Esophagus muscularis mucosa (tissue), 4 donors: ENCODE measurements around the gene NSF. TPM values are rescaled to one million over a fixed set of nuclear protein-coding genes. Genes with fewer than 3 reads are reported as not detected.

Source experiments
- DNase-seq: peaks from one replicate; pipeline ENCODE4 v3.0.0-alpha.2; 2017; ENCODE audit errors: extremely low spot score
- H3K27ac ChIP-seq, 4 donors: fragments of 200-600 bp; sonication (generic); replicated peaks in 1 of 4; 1 replicate in 3 of 4; 2 replicates in 1 of 4; pipeline ENCODE4 v1.5.1; 2016 to 2019; ENCODE audit warnings: mild to moderate bottlenecking in 1 of 4
- H3K27me3 ChIP-seq, 4 donors: fragments of 200-600 bp; sonication (generic); one replicate each; pipeline versions ENCODE4 v1.5.1 to v1.6.0; 2016 to 2019
- H3K36me3 ChIP-seq, 4 donors: fragments of 200-600 bp; sonication (generic); one replicate each; pipeline ENCODE4 v1.5.1; 2016 to 2019
- H3K4me1 ChIP-seq, 4 donors: fragments of 200-600 bp; sonication (generic); one replicate each; pipeline ENCODE4 v1.5.1; 2016 to 2019
- H3K4me3 ChIP-seq, 4 donors: fragments of 200-600 bp; sonication (generic); 1 replicate in 2 of 4; 2 replicates in 2 of 4; pipeline ENCODE4 v1.5.1; 2016 to 2019; ENCODE audit warnings: mild to moderate bottlenecking in 4 of 4, moderate library complexity in 1 of 4
- H3K9me3 ChIP-seq, 4 donors: fragments of 200-600 bp; sonication (generic); 1 replicate in 3 of 4; 2 replicates in 1 of 4; pipeline ENCODE4 v1.5.1; 2016 to 2019
- CTCF ChIP-seq, 3 experiments: fragments of 200-600 bp in 2 of 3; fragments of 450-650 bp in 1 of 3; sonication (generic) in 2 of 3; IDR thresholded peaks; one replicate each; pipeline ENCODE4 v1.5.1; 2017 to 2019; ENCODE audit warnings: antibody characterized with exemption in 3 of 3, mild to moderate bottlenecking in 2 of 3, moderate library complexity in 1 of 3
- EP300 ChIP-seq: sonication (generic); formaldehyde crosslinking; IDR thresholded peaks from one replicate; pipeline ENCODE4 v1.6.1; 2017; ENCODE audit warnings: antibody characterized with exemption
- POLR2A ChIP-seq: fragments of 450-650 bp; IDR thresholded peaks from one replicate; pipeline ENCODE4 v1.6.1; 2017; ENCODE audit warnings: antibody characterized with exemption, moderate library complexity, mild to moderate bottlenecking, low read depth
- POLR2AphosphoS5 ChIP-seq, 2 donors: sonication (generic); formaldehyde crosslinking; IDR thresholded peaks; one replicate each; pipeline ENCODE4 v1.6.1; 2017; ENCODE audit warnings: antibody characterized with exemption in 2 of 2
- WGBS: methylation state at CpG from one replicate; pipeline ENCODE4 v1.1.5; 2018; 5-methylcytosine and 5-hydroxymethylcytosine counted together
- intact Hi-C: fragments of 100-400 bp; cut with DNase I; formaldehyde crosslinking; loops from one replicate; pipeline ENCODE4 v1.15.1; 2023
- total RNA-seq, 4 donors: library from RNA; depleted of rRNA; stranded (reverse); fragments of >200 nt; gene quantifications; one replicate each; pipeline versions ENCODE4 v1.1.0 to v1.2.1, GENCODE V29; 2016

NSF gene
- total RNA-seq, 4 donors from 2014 or later = 15.7 to 25.3 (median 17.9) TPM

DNA sequence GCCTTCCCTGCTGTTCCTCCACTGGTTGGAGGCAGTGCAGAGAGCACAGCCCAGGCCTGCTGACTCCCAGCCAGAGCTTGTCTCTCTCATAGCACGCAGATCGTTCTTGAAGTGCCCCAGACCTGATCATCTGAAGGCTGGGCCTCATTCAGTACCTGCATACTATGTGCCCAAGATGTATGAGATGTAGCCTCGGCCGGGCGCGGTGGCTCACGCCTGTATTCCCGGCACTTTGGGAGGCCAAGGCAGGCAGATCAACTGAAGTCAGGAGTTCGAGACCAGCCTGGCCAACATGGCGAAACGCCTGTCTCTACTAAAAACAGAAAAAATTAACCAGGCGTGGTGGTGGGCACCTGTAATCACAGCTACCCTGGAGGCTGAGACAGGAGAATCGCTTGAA lies 197.0 kb downstream of the NSF start:
- intact Hi-C loops = no loop called here

DNA sequence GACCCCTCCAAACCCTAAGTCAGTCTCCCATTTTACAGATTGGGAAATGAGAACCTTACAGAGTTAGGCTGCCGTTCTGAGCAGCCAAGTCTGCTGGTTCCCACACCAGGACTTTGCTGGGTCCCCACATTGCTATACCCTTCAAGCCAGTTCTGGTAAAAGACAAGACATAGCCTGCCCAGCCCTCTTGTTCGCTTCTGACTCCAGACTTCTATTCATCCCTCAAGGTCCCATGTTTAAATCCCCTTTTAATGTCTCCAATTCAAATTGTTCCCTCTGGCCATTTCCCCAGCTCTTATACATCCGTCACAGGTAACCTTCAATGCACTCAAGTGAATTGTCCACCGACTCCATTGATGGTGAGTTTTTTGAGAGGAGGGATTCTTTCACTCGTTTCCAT lies 197.8 kb downstream of the NSF start:
- Histone ChIP-seq H3K27ac (no peak overlapping the region), H3K27me3 (peaks cover 0 to 38% (median 0%) of the 10 kb centered on the region in 4 donors), H3K4me1 (no peaks in the 10 kb centered on the region), H3K9me3 (peaks cover 0 to 9% (median 5%) of the 10 kb centered on the region in 4 donors), H3K4me3 (no peak overlapping the region), H3K36me3 (no peaks in the 10 kb centered on the region)
- whole genome bisulfite sequencing = 95% methylated on average over 5 of the region's 5 CpGs
- intact Hi-C loops = no loop called here
- no peak for TF ChIP-seq CTCF (IDR thresholded peaks at IDR 0.05)
- TF ChIP-seq POLR2AphosphoS5 (IDR thresholded peaks at IDR 0.05) = no peak
- no peak for TF ChIP-seq EP300
- TF ChIP-seq POLR2A = no peak
- DNase-seq = no peak

More for the DNA sequence above, 197.0 kb downstream of the NSF start:
- Histone ChIP-seq H3K27me3 (peaks cover 0 to 32% (median 0%) of the 10 kb centered on the region in 4 donors), H3K4me3 (no peak overlapping the region), H3K4me1 (no peaks in the 10 kb centered on the region), H3K9me3 (peaks cover 0 to 9% (median 5%) of the 10 kb centered on the region in 4 donors), H3K36me3 (no peaks in the 10 kb centered on the region), H3K27ac (no peak overlapping the region)
- WGBS = 94% methylated on average over 13 of the region's 13 CpGs
- DNase-seq = no peak
- no peak for TF ChIP-seq POLR2A
- TF ChIP-seq POLR2AphosphoS5 (IDR thresholded peaks at IDR 0.05) = no peak
- no peak for TF ChIP-seq EP300
- no peak for TF ChIP-seq CTCF (IDR thresholded peaks at IDR 0.05)

- no peak overlapping the region for H3K27ac ChIP-seq
- no peak overlapping the region for H3K4me3 ChIP-seq
- no peaks in the 10 kb centered on the region for H3K36me3 ChIP-seq
- H3K9me3 ChIP-seq = peaks cover 0 to 9% (median 5%) of the 10 kb centered on the region in 4 donors
- no peak for DNase-seq
- intact Hi-C loops = no loop called here
- WGBS = 83% methylated on average over 3 of the region's 7 CpGs
- H3K27me3 ChIP-seq = peaks cover 0 to 43% (median 0%) of the 10 kb centered on the region in 4 donors
- no peak for TF ChIP-seq POLR2AphosphoS5 (IDR thresholded peaks at IDR 0.05)
- no peak for TF ChIP-seq EP300
- TF ChIP-seq CTCF (IDR thresholded peaks at IDR 0.05) = no peak
- TF ChIP-seq POLR2A = no peak
- no peaks in the 10 kb centered on the region for H3K4me1 ChIP-seq
These were observed 198.3 kb downstream of the NSF start for GRCh38 chr17:46788796-46789195.

DNA sequence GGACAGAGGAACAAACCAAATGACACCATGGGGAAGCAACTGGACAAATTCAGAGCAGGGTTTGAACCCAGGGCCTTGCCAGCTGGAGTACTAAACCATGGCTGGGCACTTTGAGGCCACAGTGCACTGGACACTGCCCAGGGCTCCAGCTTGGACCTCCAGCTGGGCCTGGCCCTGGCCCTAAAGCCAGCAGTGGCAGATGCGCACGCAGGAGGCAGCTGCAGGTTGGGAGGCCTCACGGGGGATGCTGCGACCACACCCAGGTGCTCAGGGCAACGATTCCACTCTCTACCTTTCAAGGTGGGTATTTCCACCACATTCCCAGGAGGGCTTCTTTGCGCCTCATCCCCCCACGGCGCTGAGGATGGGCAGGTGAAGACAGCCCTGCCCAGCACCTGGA lies 199.1 kb downstream of the NSF start:
- intact Hi-C loops = no loop called here
- Histone ChIP-seq H3K27me3 (peaks cover 0 to 48% (median 0%) of the 10 kb centered on the region in 4 donors), H3K9me3 (peaks cover 0 to 9% (median 5%) of the 10 kb centered on the region in 4 donors), H3K4me3 (no peak overlapping the region), H3K27ac (no peak overlapping the region), H3K36me3 (no peaks in the 10 kb centered on the region), H3K4me1 (no peaks in the 10 kb centered on the region)
- 100% methylated on average over 3 of the region's 8 CpGs for WGBS
- TF ChIP-seq CTCF (IDR thresholded peaks at IDR 0.05) = no peak
- TF ChIP-seq EP300 = no peak
- TF ChIP-seq POLR2AphosphoS5 (IDR thresholded peaks at IDR 0.05) = no peak
- no peak for TF ChIP-seq POLR2A
- no peak for DNase-seq

GRCh38 chr17:46790216-46790615 lies 199.7 kb downstream of the NSF start:
- DNase-seq = no peak
- Histone ChIP-seq H3K27me3 (peaks cover 0 to 54% (median 0%) of the 10 kb centered on the region in 4 donors), H3K9me3 (peaks cover 0 to 9% (median 5%) of the 10 kb centered on the region in 4 donors), H3K4me1 (no peaks in the 10 kb centered on the region), H3K4me3 (no peak overlapping the region), H3K36me3 (no peaks in the 10 kb centered on the region), H3K27ac (no peak overlapping the region)
- no peak for TF ChIP-seq EP300
- no peak for TF ChIP-seq POLR2AphosphoS5 (IDR thresholded peaks at IDR 0.05)
- no peak for TF ChIP-seq POLR2A
- no peak for TF ChIP-seq CTCF (IDR thresholded peaks at IDR 0.05)
- WGBS = 77% methylated on average over 3 of the region's 3 CpGs
- intact Hi-C loops = no loop called here
